SH-SY5Y (cell line): ENCODE measurements around the gene GRIFIN.

Experiments
- GATA2 ChIP-seq: IDR thresholded peaks from 2 replicates; pipeline ENCODE4 v1.6.1; 2011; ENCODE audit warnings: mild to moderate bottlenecking, low read depth, low read length
- GATA3 ChIP-seq: IDR thresholded peaks from 2 replicates; pipeline ENCODE4 v1.6.1; 2011; ENCODE audit warnings: low read depth, mild to moderate bottlenecking, low read length, moderate library complexity

DNA sequence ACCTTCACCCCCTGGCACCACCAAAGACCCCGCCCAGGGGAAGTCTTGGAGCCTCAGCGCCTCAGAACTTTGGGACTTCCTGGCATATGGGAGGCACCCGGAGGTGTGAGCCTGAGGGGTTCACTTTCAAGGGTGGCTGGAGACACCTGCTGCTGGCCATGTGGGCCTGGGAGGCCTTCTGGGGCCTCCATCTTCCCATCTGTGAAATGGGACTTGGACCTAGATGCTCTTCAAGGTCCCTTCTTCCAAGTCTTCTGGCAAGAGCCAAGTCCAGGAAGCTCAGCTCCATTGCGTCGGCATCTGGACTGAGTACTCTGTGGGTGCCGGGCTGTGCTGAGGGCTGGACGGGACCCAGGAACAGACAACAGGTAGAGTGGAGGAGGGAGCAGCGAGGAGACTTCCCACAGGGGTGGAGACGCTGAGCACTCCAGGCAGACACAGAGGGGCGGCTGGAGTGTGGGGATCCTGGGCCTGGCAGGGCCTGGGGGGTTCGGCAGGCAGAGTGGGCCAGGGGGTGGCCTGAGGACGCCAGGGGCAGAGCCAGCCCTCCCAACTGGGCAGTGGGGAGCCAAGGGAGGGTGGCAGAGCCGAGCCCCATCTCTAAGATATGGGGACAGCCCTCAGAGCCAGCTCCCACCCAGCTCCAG, 34.1 kb upstream of the GRIFIN start:
- TF ChIP-seq GATA3 = no peak
- TF ChIP-seq GATA2 = no peak
